ENCODE results near the gene GALNTL6. TPM values are rescaled to one million over a fixed set of nuclear protein-coding genes. Genes with fewer than 3 reads are reported as not detected.
A peak's percentile ranks its signal among the peaks of the same experiment; 100 is the strongest.
"Not testable (repeated sequence)": the region's sequence is repeated elsewhere in the genome, so short reads cannot be mapped to it uniquely, and the experiment has no call there.

GALNTL6 gene
- total RNA-seq, 8 experiments from 2014 or later, result 2.4 to 22.2 (median 14.2) TPM

DNA sequence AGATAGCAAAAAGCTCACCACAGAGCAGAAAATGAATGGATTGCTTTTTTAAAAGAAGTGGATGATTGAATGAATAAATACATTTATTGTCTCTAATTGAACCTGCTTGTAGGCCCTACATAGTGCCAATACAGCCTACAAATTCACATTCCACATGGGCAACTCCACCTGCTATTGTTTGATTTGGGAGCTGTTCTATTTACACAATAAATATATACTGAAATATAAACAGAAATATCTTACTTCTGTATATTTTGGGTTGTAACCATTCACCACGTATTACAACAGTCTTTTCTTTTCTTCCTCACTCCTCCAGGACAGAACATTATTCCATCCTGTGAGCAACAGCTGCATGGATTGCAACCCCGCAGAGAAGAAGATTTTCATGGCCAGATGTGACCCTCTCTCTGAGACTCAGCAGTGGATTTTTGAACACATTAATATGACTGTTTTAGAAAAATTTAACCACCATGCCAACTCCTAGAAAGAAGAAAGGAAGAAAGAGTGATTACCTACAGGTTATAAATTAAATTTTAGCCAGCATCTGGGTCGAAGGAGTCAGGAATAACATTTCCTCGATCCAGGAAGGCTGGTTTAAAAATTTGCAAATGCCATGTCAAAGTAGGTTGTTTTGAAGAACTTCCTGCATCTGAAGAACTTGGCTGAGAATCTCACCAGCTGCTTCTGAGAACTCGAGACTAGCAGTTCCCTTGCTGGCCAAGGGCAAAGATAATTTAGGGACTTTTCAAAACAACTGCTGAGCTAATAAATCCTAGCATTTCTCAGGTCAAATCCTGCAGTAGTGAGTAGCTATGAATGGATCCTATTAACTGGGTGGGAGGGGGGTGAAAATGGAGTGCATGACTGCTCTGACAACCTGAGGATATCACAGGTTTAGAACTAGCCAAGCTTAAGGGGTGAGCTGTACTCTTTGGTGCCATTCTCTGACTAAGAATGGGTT, 1226.7 kb downstream of the GALNTL6 start:
- H3K4me1 ChIP-seq (replicated peaks in 1 of 2), result peaks cover 17 to 40% of the 10 kb centered on the region in 2 donors
- in situ Hi-C loops (cut with MboI; ENCODE audit: low pct_unique_long_range_greater_than_20kb in 2 of 9, low sequenced_read_pairs in 9 of 9, unreplicated experiment in 9 of 9), result loop anchor here in 3 of 9 experiments (25.0 kb wide), 2 partner anchors 122 to 222 kb away; partner anchors contain the start of gene GALNT7 (in 1 of the 3)
- peak in 2 of 8 experiments; percentile 32 to 39 for ATAC-seq (replicated peaks in 6 of 8)
- H3K27ac ChIP-seq, result no peak overlapping the region
- H3K4me3 ChIP-seq, result no peak overlapping the region
- WGBS, 10 experiments, result 0 to 76% (median 33%) methylated on average over 2 to 5 of the region's 5 CpGs

DNA sequence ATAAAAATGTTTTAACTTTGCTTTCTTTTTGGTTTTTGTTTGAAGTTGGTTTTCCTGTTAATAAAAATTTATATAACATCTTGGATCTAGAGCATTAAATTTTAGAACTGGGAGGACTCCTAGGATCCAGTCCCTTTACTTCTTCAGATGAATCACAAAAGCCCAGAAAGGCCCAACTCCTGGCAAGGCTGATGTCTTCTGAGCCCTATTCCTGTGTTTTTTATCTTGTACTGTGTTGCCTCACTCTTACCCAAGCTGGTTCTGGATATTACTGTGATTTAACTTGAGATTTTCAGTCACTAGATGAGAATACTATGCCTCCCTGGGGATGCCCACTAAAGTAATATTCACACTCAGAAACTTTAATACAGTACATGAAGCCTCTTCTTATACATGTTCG, 1228.3 kb downstream of the GALNTL6 start:
- ATAC-seq (replicated peaks in 6 of 8), result no peak
- WGBS, 10 experiments, result 13 to 100% (median 100%) methylated on average over 1 of the region's 1 CpG
- no peak overlapping the region for H3K27ac ChIP-seq
- in situ Hi-C loops (cut with MboI; ENCODE audit: low pct_unique_long_range_greater_than_20kb in 2 of 9, low sequenced_read_pairs in 9 of 9, unreplicated experiment in 9 of 9), result loop anchor here in 3 of 9 experiments (25.0 kb wide), 2 partner anchors 121 to 221 kb away; partner anchors contain the start of gene GALNT7 (in 1 of the 3)
- H3K4me3 ChIP-seq, result no peak overlapping the region
- H3K4me1 ChIP-seq (replicated peaks in 1 of 2), result peaks cover 17 to 48% of the 10 kb centered on the region in 2 donors

DNA sequence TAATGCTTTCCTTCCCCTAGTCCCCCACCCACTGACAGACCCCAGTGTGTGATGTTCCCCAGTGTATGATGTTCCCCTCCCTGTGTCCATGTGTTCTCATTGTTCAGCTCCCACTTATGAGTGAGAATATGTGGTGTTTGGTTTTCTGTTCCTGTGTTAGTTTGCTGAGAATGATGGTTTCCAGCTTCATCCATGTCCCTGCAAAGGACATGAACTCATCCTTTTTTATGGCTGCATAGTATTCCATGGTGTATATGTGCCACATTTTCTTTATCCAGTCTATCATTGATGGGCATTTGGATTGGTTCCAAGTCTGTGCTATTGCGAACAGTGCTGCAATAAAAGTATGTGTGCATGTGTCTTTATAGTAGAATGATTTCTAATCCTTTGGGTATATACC, 1228.9 kb downstream of the GALNTL6 start:
- H3K4me1 ChIP-seq (replicated peaks in 1 of 2), result peaks cover 17 to 46% of the 10 kb centered on the region in 2 donors
- not testable (repeated sequence) for H3K4me3 ChIP-seq; H3K27ac ChIP-seq; ATAC-seq (replicated peaks in 6 of 8)
- in situ Hi-C loops (cut with MboI; ENCODE audit: low pct_unique_long_range_greater_than_20kb in 2 of 9, low sequenced_read_pairs in 9 of 9, unreplicated experiment in 9 of 9), result loop anchor here in 3 of 9 experiments (25.0 kb wide), 2 partner anchors 120 to 220 kb away; partner anchors contain the start of gene GALNT7 (in 1 of the 3)
- 100% methylated on average over 1 of the region's 1 CpG; no CpG with 5 or more reads in 7 of the 10 experiments for WGBS, 10 experiments

DNA sequence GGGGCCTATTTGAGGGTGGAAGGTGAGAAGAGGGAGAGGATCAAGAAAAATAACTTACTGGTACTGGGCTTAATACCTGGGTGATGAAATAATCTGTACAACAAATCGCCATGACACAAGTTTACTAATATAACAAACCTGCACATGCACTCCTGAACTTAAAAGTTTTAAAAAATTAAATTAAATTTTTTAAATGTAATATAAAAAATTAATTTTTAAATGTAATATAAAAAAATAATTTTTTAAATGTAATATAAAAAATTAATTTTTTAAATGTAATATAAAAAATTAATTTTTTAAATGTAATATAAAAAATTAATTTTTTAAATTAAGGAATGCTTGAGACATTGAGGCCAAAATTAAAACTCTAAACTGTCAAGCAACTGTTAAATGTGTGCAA, 1231.1 kb downstream of the GALNTL6 start:
- no peak overlapping the region for H3K4me3 ChIP-seq
- H3K4me1 ChIP-seq (replicated peaks in 1 of 2), result peaks cover 10 to 40% of the 10 kb centered on the region in 2 donors
- ATAC-seq (replicated peaks in 6 of 8), result no peak
- no peak overlapping the region for H3K27ac ChIP-seq
- in situ Hi-C loops (cut with MboI; ENCODE audit: low pct_unique_long_range_greater_than_20kb in 2 of 9, low sequenced_read_pairs in 9 of 9, unreplicated experiment in 9 of 9), result loop anchor here in 3 of 9 experiments (25.0 kb wide), 2 partner anchors 118 to 218 kb away; partner anchors contain the start of gene GALNT7 (in 1 of the 3)
- 0 to 100% (median 45%) methylated on average over 1 of the region's 1 CpG; no CpG with 5 or more reads in 1 of the 10 experiments for WGBS, 10 experiments

DNA sequence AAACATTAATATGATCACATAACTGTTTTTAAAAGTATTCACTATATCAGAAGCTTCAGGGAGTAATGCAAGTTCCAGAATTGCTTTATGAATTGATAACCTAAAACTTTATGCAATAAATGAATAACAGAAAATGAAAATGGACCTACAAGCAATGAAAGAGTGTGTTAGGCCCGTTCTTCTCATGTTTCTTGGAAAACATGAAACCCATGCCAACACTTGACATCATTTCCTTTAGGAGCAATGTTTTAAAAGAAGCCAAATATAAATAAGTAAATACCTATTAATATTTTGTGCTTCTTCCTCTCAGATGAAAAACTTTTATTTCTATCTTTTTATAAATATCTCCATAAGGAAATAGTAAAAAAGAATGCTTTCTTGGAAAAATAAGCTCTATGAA, 1232.4 kb downstream of the GALNTL6 start:
- Histone ChIP-seq H3K4me3 (no peak overlapping the region), H3K27ac (no peak overlapping the region), H3K4me1 (replicated peaks in 1 of 2) (peaks cover 3 to 29% of the 10 kb centered on the region in 2 donors)
- WGBS, 10 experiments, result 0 to 100% (median 60%) methylated on average over 1 of the region's 1 CpG; no CpG with 5 or more reads in 1 of the 10 experiments
- no peak for ATAC-seq (replicated peaks in 6 of 8)
- in situ Hi-C loops (cut with MboI; ENCODE audit: low pct_unique_long_range_greater_than_20kb in 2 of 9, low sequenced_read_pairs in 9 of 9, unreplicated experiment in 9 of 9), result loop anchor here in 3 of 9 experiments (25.0 kb wide), 2 partner anchors 117 to 217 kb away; partner anchors contain the start of gene GALNT7 (in 1 of the 3)

DNA sequence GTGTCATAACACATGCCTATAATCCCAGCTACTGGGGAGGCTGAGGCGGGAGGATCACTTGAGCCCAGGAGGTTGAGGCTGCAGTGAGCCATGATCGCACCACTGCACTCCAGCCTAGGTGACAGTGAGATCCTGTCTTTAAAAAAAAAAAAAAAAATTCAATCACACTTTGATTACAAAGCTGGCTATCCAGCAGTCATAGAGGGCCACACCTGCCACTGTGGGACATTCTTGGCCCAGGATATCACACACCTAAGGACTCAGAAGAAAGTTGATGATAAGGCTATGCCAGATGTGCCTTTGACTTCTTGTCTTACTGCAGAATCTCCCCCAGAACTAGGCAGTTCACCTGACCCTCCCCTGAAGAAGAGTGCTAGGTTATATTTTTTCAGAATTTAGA, 1232.9 kb downstream of the GALNTL6 start:
- ATAC-seq (replicated peaks in 6 of 8), result peak in 1 of 8 experiments; percentile 1
- in situ Hi-C loops (cut with MboI; ENCODE audit: low pct_unique_long_range_greater_than_20kb in 2 of 9, low sequenced_read_pairs in 9 of 9, unreplicated experiment in 9 of 9), result loop anchor here in 3 of 9 experiments (25.0 kb wide), 2 partner anchors 116 to 216 kb away; partner anchors contain the start of gene GALNT7 (in 1 of the 3)
- 50 to 100% (median 100%) methylated on average over 1 to 2 of the region's 2 CpGs; no CpG with 5 or more reads in 6 of the 10 experiments for WGBS, 10 experiments

DNA sequence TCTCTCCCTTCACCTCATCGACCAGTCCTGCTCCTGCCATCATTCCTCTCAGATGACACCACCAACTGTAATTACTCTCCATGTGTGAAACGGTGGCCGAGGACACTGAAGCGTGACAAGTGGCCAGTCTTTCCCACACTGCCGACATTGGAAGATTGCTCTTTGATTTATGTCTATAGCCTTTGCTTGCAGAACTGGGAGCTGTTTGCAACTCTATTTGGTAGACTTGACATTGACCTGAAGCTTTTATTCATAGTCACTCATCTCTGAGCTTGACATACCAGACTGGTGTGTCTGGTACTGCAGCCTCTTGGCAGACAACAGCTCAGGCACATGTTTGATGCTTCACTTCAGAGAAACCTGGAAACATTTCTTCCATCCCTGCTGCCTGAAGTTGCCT, 1233.6 kb downstream of the GALNTL6 start:
- in situ Hi-C loops (cut with MboI; ENCODE audit: low pct_unique_long_range_greater_than_20kb in 2 of 9, low sequenced_read_pairs in 9 of 9, unreplicated experiment in 9 of 9), result loop anchor here in 3 of 9 experiments (25.0 kb wide), 2 partner anchors 115 to 215 kb away; partner anchors contain the start of gene GALNT7 (in 1 of the 3)

More for the DNA sequence above, 1232.9 kb downstream of the GALNTL6 start:
- Histone ChIP-seq H3K27ac (no peak overlapping the region), H3K4me3 (no peak overlapping the region), H3K4me1 (replicated peaks in 1 of 2) (peaks cover 3 to 29% of the 10 kb centered on the region in 2 donors)

DNA sequence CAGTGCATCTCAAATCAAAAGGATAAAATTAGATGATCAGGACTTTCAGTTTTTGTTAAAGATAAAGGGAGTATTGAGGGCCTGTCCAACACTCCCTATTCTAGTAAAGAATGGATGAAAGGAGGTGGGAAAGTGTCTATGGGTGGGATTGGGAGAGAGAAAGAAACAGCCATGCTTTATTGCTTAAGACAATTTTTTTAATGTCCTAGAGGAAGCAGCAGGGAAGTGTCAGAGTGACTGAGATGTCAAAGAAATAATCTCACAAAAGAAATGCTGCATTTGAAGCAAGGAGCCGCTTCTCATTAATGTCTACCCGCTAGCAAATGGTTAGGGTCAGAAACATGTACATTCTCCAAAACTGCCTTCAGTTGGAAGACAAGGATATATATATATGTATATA, 1238.0 kb downstream of the GALNTL6 start:
- WGBS, 10 experiments, result 17 to 100% (median 92%) methylated on average over 1 to 2 of the region's 2 CpGs; no CpG with 5 or more reads in 5 of the 10 experiments
- ATAC-seq (replicated peaks in 6 of 8), result no peak
- Histone ChIP-seq H3K4me3 (no peak overlapping the region), H3K4me1 (replicated peaks in 1 of 2) (peaks cover 4 to 25% of the 10 kb centered on the region in 2 donors), H3K27ac (no peak overlapping the region)
- in situ Hi-C loops (cut with MboI; ENCODE audit: low pct_unique_long_range_greater_than_20kb in 2 of 9, low sequenced_read_pairs in 9 of 9, unreplicated experiment in 9 of 9), result no loop called here

More for the DNA sequence above, 1233.6 kb downstream of the GALNTL6 start:
- no peak overlapping the region for H3K4me3 ChIP-seq
- WGBS, 10 experiments, result 14 to 47% (median 23%) methylated on average over 2 to 5 of the region's 5 CpGs; no CpG with 5 or more reads in 2 of the 10 experiments
- H3K4me1 ChIP-seq (replicated peaks in 1 of 2), result peaks cover 5 to 29% of the 10 kb centered on the region in 2 donors
- peak in 5 of 8 experiments; percentile 95 to 98 (median 97) for ATAC-seq (replicated peaks in 6 of 8)
- no peak overlapping the region for H3K27ac ChIP-seq

DNA sequence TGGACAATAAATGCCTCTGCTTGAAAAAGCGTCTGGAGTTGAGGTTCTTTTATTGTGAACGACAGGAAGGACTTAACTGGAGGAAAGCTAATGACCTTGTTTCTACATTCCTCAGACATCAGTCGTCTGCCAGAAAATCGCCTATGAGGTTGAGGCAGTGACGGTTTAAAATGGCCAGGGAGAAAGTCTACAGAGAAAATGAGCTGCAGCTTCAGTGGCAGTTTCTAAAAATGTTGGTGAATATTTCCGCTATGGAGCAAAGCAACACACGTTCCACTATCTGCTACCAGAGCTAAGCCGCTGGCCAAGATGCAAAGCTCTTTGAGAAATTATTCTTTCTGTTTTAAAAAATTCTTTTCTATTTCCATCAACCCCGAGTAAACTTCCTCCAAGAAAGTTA, 1238.5 kb downstream of the GALNTL6 start:
- Histone ChIP-seq H3K27ac (no peak overlapping the region), H3K4me1 (replicated peaks in 1 of 2) (peaks cover 4 to 27% of the 10 kb centered on the region in 2 donors), H3K4me3 (no peak overlapping the region)
- in situ Hi-C loops (cut with MboI; ENCODE audit: low pct_unique_long_range_greater_than_20kb in 2 of 9, low sequenced_read_pairs in 9 of 9, unreplicated experiment in 9 of 9), result no loop called here
- ATAC-seq (replicated peaks in 6 of 8), result no peak
- WGBS, 10 experiments, result 0 to 90% (median 66%) methylated on average over 1 to 9 of the region's 9 CpGs; no CpG with 5 or more reads in 1 of the 10 experiments

DNA sequence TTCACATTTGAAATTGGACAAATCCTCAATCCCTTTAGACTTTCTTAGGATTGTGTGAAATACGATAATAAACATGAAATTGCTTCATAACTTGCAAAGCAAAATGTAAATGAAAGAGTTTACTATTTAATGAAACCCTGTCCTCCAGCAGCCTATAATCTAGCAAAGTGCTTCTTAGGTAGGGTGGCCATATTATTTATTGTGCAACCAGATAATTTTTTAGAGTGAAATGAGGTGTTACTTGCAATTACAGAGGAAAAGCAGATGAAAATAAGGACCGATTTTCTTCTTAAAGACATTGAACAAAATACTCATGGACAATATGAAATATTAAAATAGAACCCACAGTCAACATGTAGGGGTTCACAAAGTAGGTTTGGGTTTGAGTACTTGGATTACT, 1239.2 kb downstream of the GALNTL6 start:
- no peak for ATAC-seq (replicated peaks in 6 of 8)
- WGBS, 10 experiments, result 35 to 100% (median 94%) methylated on average over 1 to 2 of the region's 2 CpGs; no CpG with 5 or more reads in 1 of the 10 experiments
- peaks cover 4 to 30% of the 10 kb centered on the region in 2 donors for H3K4me1 ChIP-seq (replicated peaks in 1 of 2)
- H3K27ac ChIP-seq, result no peak overlapping the region
- no peak overlapping the region for H3K4me3 ChIP-seq
- in situ Hi-C loops (cut with MboI; ENCODE audit: low pct_unique_long_range_greater_than_20kb in 2 of 9, low sequenced_read_pairs in 9 of 9, unreplicated experiment in 9 of 9), result no loop called here

DNA sequence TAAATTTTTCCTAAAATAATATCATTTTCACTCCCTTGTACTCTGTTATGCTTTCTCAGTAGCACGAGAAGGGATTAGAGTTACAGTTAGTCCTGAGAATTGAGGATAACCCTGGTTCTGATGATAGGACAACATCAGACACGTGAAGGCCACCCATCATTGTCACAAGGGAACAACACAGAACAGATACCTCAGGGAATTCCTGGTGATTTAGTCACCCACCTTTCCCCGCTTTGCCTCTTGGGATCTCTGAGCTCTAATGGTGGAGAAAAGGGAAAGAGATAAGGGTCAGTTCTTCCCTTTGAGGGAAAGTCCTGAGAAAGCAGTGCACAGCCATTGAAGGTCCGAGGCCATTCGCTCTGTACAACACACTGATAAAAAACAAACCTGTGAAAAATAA, 1243.1 kb downstream of the GALNTL6 start:
- in situ Hi-C loops (cut with MboI; ENCODE audit: low pct_unique_long_range_greater_than_20kb in 2 of 9, low sequenced_read_pairs in 9 of 9, unreplicated experiment in 9 of 9), result no loop called here
- WGBS, 10 experiments, result 56 to 98% (median 87%) methylated on average over 1 to 5 of the region's 5 CpGs

DNA sequence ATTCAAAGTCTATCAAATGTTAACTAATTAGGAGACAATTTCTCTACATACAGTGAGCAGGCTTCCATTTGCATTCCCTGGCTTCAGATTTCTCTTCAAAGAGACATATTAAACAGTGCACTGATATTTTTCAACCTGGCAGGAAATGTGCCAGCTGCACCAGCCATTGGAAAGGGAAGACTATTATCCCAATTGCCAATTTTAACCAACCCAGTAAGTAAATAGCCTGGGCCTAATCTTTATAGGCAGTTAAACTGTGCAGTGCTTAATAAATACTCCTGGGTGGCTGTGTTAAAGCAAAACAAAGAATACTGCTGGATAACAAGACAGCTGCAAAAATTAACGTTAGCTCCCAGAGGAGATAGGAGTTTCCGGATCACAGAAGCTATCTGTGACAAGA, 1243.5 kb downstream of the GALNTL6 start:
- Histone ChIP-seq H3K4me3 (no peak overlapping the region), H3K27ac (no peak overlapping the region), H3K4me1 (replicated peaks in 1 of 2) (peaks cover 3 to 26% of the 10 kb centered on the region in 2 donors)
- in situ Hi-C loops (cut with MboI; ENCODE audit: low pct_unique_long_range_greater_than_20kb in 2 of 9, low sequenced_read_pairs in 9 of 9, unreplicated experiment in 9 of 9), result no loop called here
- 35 to 100% (median 83%) methylated on average over 1 to 2 of the region's 2 CpGs; no CpG with 5 or more reads in 1 of the 10 experiments for WGBS, 10 experiments
- ATAC-seq (replicated peaks in 6 of 8), result no peak

More for the DNA sequence above, 1243.1 kb downstream of the GALNTL6 start:
- H3K4me3 ChIP-seq, result no peak overlapping the region
- no peak overlapping the region for H3K27ac ChIP-seq
- peaks cover 4 to 26% of the 10 kb centered on the region in 2 donors for H3K4me1 ChIP-seq (replicated peaks in 1 of 2)
- no peak for ATAC-seq (replicated peaks in 6 of 8)

Measured in motor neuron (in vitro differentiated cells).